HG02938 (cell line): ENCODE results near the gene HLA-DRB5.
"Not testable (repeated sequence)": the region's sequence is repeated elsewhere in the genome, so short reads cannot be mapped to it uniquely, and the experiment has no call there.

Experiments used
- ATAC-seq: cut with Tn5 transposase; IDR thresholded peaks from one replicate; pipeline ENCODE4 v1.9.1; 2021; ENCODE audit warnings: mild to moderate bottlenecking, moderate library complexity; ENCODE audit not compliant: unreplicated experiment

Gene HLA-DRB5

GRCh38 chr6:32529697-32530430 lies at the start of gene HLA-DRB5:
TSS of gene HLA-DRB5 (minus strand) at chr6:32530287. CDS start at chr6:32530224, 63 bp downstream.
- ATAC-seq: peak; percentile 78

- no peak for ATAC-seq
Measured at GRCh38 chr6:32578962-32579361, 48.9 kb upstream of the HLA-DRB5 start.

DNA sequence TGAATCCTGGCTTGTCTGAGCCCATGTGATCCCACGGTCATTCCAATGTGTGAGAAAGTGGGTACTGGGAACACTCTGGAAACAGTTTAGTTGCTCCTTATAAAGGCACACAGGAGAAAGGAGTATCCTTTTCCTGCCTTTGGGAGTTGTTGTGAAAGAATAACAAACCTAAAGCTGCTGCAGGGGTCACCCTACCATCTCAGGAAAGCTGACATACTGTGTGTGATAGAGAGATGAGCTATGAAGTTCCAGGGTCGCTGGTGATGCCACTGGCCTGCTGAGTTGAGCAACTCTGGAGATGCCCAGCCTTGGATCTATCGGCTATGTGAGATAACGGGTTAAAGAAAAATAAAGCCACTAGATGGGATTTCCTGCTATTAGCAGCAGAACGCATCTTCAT lies 47.4 kb upstream of the HLA-DRB5 start:
- ATAC-seq: not testable (repeated sequence)

DNA sequence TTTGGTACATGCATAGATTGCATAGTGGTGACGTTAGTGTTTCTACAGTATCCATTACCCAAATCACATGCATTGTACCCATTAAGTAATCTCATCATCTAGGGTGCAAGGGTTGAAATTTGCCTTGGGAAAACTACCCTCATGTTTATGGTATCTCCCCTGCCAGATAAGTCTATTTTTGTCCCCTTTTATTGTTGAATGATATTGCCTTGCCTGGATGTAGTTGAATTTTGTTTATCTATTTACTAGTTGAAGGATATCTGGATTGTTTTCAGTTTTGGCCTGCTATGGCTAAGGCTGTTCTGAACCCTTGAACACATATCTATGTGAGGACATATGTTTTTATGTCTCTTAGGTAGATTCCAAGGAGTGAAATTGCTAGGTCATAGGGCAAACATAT lies 46.2 kb upstream of the HLA-DRB5 start:
- no peak for ATAC-seq

GRCh38 chr6:32570363-32570905 lies 40.3 kb upstream of the HLA-DRB5 start:
- ATAC-seq: no peak

DNA sequence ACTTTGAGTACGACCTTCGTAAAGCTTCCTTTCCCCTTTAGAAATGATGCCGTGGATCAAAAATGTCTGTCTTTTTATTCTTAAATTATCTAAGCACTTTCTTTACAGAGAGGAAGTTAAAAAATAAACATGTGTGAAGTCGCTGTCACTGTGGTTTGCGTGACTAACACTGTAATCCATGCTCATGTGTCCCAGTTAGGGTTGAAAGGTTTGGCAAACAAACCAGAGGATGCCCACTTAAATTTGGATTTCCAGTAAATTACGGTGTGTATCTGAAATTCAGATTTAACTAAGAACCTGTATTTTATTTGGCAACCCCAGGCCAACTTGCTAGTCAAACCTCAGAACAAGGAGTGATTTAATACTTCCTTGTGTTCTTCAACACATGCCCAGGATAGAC lies 38.5 kb upstream of the HLA-DRB5 start:
- no peak for ATAC-seq

DNA sequence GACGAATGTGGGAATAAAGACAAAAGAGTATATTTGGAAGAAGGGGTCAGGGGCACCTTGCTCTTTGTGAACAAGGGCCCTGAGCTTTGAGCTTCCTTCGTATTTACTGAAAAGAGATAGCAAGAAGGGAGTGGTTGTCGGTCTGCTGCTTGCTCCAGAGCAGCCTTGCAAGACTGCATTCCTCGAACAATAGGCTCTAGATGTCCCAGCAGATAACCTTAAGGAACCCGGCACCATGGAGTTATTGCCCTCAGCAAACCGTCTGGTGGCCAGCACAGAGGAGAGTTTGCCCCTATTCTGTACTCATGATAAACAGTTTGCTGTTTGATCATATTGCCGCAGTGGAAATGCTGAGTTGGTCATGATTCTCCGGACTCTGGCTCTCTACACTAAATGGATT lies 36.9 kb upstream of the HLA-DRB5 start:
- ATAC-seq: no peak

GRCh38 chr6:32565511-32565910 lies 35.4 kb upstream of the HLA-DRB5 start:
- ATAC-seq: no peak

DNA sequence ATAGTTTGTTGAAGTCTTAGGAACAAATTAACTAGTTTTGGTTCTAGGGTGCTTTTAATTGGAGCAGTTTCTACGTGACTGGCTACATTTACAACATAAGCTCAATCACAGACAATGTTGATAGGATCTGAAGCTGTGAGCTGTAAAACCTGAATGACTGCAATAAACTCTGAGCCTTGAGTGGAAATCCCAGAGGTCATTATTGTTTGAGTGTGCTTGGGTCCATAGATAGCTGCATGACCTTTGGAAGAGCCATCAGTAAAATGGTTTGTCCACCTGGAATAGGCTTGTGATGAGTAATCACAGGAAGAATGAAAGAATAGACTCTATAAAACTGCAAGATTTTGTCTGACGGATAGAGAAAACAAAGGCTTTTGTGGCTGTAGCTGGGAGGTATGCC lies 32.9 kb upstream of the HLA-DRB5 start:
- ATAC-seq: no peak

DNA sequence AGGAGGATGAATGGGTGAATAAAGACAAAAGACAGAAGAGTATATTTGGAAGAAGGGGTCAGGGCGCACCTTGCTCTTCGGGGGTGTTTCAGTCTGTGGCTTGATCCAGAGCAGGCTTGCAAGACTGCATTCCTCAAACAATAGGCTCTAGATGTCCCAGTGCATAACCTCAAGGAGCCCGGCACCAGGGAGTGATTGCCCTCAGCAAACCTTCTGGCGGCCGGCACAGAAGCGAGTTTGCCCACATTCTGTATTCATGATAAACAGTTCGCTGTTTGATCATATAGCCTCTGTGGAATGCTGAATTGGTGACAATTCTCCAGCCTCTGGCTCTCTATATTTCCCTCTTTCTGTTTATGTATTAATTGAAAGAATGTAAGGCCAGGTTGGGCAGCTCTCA lies 29.7 kb upstream of the HLA-DRB5 start:
- ATAC-seq: no peak

- ATAC-seq: no peak
Measured at GRCh38 chr6:32558426-32559057, 28.5 kb upstream of the HLA-DRB5 start.

DNA sequence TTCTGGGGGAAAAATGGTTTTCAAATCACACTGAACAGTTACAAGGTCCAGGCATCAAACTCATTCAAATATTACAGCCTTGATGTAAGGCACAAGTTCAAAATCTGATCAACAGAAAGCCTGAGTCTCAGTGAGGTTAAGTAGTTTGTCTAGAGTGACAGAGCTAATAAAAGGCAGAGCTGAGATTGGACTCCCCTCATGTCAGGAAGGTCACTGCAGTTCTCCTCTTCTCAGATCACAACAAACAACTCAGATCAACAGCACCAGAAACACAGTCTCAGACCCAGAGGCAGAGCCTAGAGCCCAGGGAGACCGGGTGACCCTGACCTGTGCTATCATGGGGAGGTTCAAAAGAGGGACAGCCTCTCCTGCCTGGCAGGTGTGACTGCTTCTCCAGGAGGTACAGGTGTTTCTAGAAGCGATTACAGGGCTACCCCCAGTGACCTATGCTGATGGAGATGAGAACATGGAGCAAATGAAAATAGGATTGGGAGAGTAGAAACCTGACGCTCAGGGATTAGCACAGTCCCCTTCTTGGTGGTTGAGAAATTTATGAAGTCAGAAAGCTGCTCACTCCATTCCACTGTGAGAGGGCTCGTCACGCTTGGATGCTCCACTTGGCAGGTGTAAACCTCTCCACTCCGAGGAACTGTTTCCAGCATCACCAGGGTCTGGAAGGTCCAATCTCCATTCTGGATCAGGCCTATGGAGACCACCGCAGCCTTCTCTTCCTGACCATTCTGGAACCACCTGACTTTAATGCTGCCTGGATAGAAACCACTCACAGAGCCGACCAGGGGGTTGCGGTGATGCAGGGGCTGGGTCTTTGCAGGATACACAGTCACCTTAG lies 24.3 kb upstream of the HLA-DRB5 start:
- no peak for ATAC-seq

- ATAC-seq: no peak
Measured at GRCh38 chr6:32553037-32553742, 23.1 kb upstream of the HLA-DRB5 start.

- ATAC-seq: no peak
Measured at GRCh38 chr6:32551410-32551809, 21.3 kb upstream of the HLA-DRB5 start.

DNA sequence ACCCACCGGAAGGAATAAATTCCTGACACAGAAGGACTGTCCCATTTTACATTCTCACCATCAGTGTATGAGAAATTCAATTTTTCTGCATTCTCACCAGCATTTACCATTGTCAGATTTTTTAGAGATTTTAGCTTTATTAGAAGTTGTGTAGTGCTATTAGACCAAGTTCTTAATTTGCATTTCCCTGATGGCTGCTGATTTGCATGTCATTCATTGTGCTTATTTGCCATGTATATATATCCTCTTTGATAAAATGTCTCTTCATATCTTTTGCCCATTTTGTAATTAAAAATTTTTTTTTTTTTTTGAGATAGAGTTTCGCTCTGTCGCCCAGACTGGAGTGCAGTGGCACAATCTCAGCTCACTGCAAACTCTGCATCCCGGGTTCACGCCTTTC lies 9.8 kb upstream of the HLA-DRB5 start:
- no peak for ATAC-seq

DNA sequence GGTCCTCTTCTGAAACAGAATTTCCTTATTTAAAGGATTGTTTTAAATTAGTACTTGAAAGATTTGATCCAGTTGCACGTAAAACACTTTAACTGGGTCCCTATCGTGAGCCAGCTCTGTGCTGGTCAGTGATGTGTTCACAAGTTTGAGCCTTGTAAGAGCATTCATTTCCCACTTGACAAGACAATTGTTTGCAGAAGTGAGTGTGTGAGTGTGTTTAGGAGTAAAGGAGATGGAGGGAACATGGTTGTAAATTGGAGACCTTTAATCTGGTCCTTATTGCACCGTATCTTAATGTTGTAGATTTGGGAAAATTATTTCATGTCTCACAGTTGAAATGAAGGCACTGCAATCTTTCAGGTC lies 325 bp upstream of the HLA-DRB5 start:
- ATAC-seq: peak; percentile 39

GRCh38 chr6:32522302-32523047 lies 7.6 kb downstream of the HLA-DRB5 start:
- ATAC-seq: no peak

- ATAC-seq: no peak
Measured at GRCh38 chr6:32519910-32520258, 10.2 kb downstream of the HLA-DRB5 start.

GRCh38 chr6:32519118-32519909 lies 10.8 kb downstream of the HLA-DRB5 start:
- ATAC-seq: no peak
